Measurements from ENCODE around the gene ZBTB22.

Gene ZBTB22

GRCh38 chr6:33273129-33273923 lies 44.2 kb downstream of the ZBTB22 start:
- FAIRE-seq (no peak), DNase-seq (ENCODE audit: insufficient read length) (no peak)
- no peak; the same call in 1 of the 2 replicates for TF ChIP-seq POLR2AphosphoS5 (IDR thresholded peaks at IDR 0.05; ENCODE audit: low read depth, low read length)
- no peak for TF ChIP-seq TAF1 (IDR thresholded peaks at IDR 0.05; ENCODE audit: borderline replicate concordance, low read depth, low read length)
- peak; percentile 55 for TF ChIP-seq POLR2A (IDR thresholded peaks at IDR 0.05; ENCODE audit: low read depth, low read length)

DNA sequence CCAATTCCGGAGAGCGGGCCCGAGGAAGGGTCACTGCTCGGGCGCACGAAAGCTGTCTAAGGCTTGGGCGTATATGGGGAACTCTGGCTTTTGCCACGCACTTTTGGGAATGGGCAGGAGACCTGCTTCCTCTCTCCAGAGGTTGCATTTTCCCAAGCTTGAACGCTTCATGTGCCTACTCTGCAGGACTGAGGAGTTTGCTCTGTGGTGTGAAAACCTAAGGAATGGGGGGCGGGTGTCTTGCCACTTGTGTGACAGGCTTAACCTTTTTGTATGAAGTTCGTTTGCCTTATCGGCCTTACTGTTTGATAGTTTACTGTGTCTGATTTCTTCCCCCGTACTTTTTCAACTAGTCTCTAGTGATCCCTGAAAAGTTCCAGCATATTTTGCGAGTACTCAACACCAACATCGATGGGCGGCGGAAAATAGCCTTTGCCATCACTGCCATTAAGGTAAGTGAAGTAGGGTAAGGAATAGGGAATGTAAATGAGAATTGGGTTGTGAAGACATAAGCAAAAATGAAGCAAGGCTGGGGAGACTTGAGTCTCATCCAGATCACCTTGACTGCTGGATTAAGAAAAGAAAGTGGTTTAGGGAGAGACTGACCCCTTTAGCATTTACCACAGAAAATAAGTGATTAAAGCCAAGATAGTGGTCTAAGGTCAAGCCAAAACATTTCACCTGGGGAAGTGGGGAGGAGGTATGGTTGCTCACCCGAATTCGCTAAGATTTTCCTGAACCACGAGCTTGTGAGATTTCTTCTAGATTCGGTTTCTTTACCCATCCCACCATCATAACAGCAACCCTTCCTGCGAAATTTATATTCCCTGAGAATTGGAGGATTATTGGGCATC lies 45.0 kb downstream of the ZBTB22 start:
- FAIRE-seq (no peak), DNase-seq (ENCODE audit: insufficient read length) (no peak)
- TF ChIP-seq POLR2AphosphoS5 (IDR thresholded peaks at IDR 0.05; ENCODE audit: low read depth, low read length) (no peak; the same call in 1 of the 2 replicates), POLR2A (IDR thresholded peaks at IDR 0.05; ENCODE audit: low read depth, low read length) (no peak), TAF1 (IDR thresholded peaks at IDR 0.05; ENCODE audit: borderline replicate concordance, low read depth, low read length) (no peak)

GRCh38 chr6:33271468-33272274 lies 45.9 kb downstream of the ZBTB22 start, which contains the start of the genes RPS18 and VPS52:
Gene RPS18 (plus strand): TSS chr6:33272075. CDS start chr6:33272120, 45 bp downstream.
Gene VPS52 (minus strand): TSS chr6:33271876. CDS start chr6:33271675, 201 bp downstream.
- peak; percentile 95 for FAIRE-seq
- peak; percentile 70 for DNase-seq (ENCODE audit: insufficient read length)
- TF ChIP-seq TAF1 (IDR thresholded peaks at IDR 0.05; ENCODE audit: borderline replicate concordance, low read depth, low read length) (peak; percentile 99), POLR2A (IDR thresholded peaks at IDR 0.05; ENCODE audit: low read depth, low read length) (peak; percentile 100), POLR2AphosphoS5 (IDR thresholded peaks at IDR 0.05; ENCODE audit: low read depth, low read length) (peak; percentile 100)

- TF ChIP-seq POLR2AphosphoS5 (IDR thresholded peaks at IDR 0.05; ENCODE audit: low read depth, low read length) = no peak
- no peak for TF ChIP-seq TAF1 (IDR thresholded peaks at IDR 0.05; ENCODE audit: borderline replicate concordance, low read depth, low read length)
- no peak for TF ChIP-seq POLR2A (IDR thresholded peaks at IDR 0.05; ENCODE audit: low read depth, low read length)
- no peak for DNase-seq (ENCODE audit: insufficient read length)
Measured at GRCh38 chr6:33271117-33271467, 46.5 kb downstream of the ZBTB22 start.

More at GRCh38 chr6:33271117-33271467, 46.5 kb downstream of the ZBTB22 start:
- FAIRE-seq = peak; percentile 67

All from GM12892 (cell line).